Liver (tissue), 9 donors: ENCODE results near the gene TBC1D16. TPM values are rescaled to one million over a fixed set of nuclear protein-coding genes. Genes with fewer than 3 reads are reported as not detected.
A peak's percentile ranks its signal among the peaks of the same experiment; 100 is the strongest.

ENCODE experiments used
- DNase-seq: peaks from one replicate; pipeline ENCODE4 v3.0.0-alpha.2; 2017; ENCODE audit warnings: low spot score
- H3K27ac ChIP-seq, 2 donors: one replicate each; pipeline ENCODE4 v1.7.0; 2013; ENCODE audit warnings: inconsistent platforms in 2 of 2, low read length in 2 of 2, control low read depth in 1 of 2, low read depth in 1 of 2, mild to moderate bottlenecking in 1 of 2
- H3K27me3 ChIP-seq, 4 donors: one replicate each; pipeline versions ENCODE4 v1.6.1 to v1.7.0; 2013; ENCODE audit warnings: low read length in 3 of 4, inconsistent platforms in 1 of 4, mild to moderate bottlenecking in 1 of 4, moderate library complexity in 1 of 4; ENCODE audit not compliant: control insufficient read depth in 4 of 4, insufficient read depth in 4 of 4
- H3K36me3 ChIP-seq, 4 donors: one replicate each; pipeline versions ENCODE4 v1.6.1 to v1.7.0; 2013; ENCODE audit warnings: low read length in 3 of 4, mild to moderate bottlenecking in 3 of 4, low read depth in 1 of 4, moderate library complexity in 1 of 4; ENCODE audit not compliant: control insufficient read depth in 4 of 4, insufficient read depth in 3 of 4
- H3K4me1 ChIP-seq, 4 donors: one replicate each; pipeline versions ENCODE4 v1.6.1 to v1.7.0; 2013; ENCODE audit warnings: low read length in 3 of 4, mild to moderate bottlenecking in 3 of 4, moderate library complexity in 1 of 4; ENCODE audit not compliant: control insufficient read depth in 4 of 4, insufficient read depth in 4 of 4
- H3K4me3 ChIP-seq, 3 donors: one replicate each; pipeline versions ENCODE4 v1.6.1 to v1.7.0; 2013; ENCODE audit warnings: low read length in 3 of 3, control low read depth in 1 of 3, low read depth in 1 of 3, mild to moderate bottlenecking in 1 of 3
- H3K9ac ChIP-seq, 2 donors: one replicate each; pipeline ENCODE4 v1.7.0; 2013; ENCODE audit warnings: low read length in 2 of 2, mild to moderate bottlenecking in 2 of 2, moderate library complexity in 2 of 2, control low read depth in 1 of 2, low read depth in 1 of 2
- H3K9me3 ChIP-seq, 4 donors: one replicate each; pipeline versions ENCODE4 v1.6.1 to v1.7.0; 2013; ENCODE audit warnings: low read length in 3 of 4; ENCODE audit not compliant: control insufficient read depth in 4 of 4
- CTCF ChIP-seq: fragments of 150-350 bp; IDR thresholded peaks from 2 replicates; pipeline ENCODE4 v1.5.1; 2017; ENCODE audit warnings: improper control_type of control experiment, low read depth, low read length; ENCODE audit not compliant: missing input control
- FOXA1 ChIP-seq: IDR thresholded peaks from 2 replicates; pipeline ENCODE4 v1.6.1; 2016; ENCODE audit warnings: antibody characterized with exemption
- HNF4A ChIP-seq, 2 donors: conservative IDR thresholded peaks; 2 replicates each; pipeline ENCODE4 v1.6.1; 2016; ENCODE audit warnings: antibody characterized with exemption in 2 of 2, mild to moderate bottlenecking in 2 of 2
- JUND ChIP-seq, 2 donors: IDR thresholded peaks; 2 replicates each; pipeline ENCODE4 v1.6.1; 2016; ENCODE audit warnings: antibody characterized with exemption in 2 of 2
- RXRA ChIP-seq, 2 donors: IDR thresholded peaks; 2 replicates each; pipeline ENCODE4 v1.6.1; 2017 to 2018; ENCODE audit warnings: antibody characterized with exemption in 2 of 2, mild to moderate bottlenecking in 1 of 2
- SP1 ChIP-seq: IDR thresholded peaks from 2 replicates; pipeline ENCODE4 v1.6.1; 2018; ENCODE audit warnings: antibody characterized with exemption, mild to moderate bottlenecking
- TAF1 ChIP-seq: conservative IDR thresholded peaks from 2 replicates; pipeline ENCODE4 v1.6.1; 2016; ENCODE audit warnings: antibody characterized with exemption, mild to moderate bottlenecking
- YY1 ChIP-seq: IDR thresholded peaks from 2 replicates; pipeline ENCODE4 v1.6.1; 2016; ENCODE audit warnings: antibody characterized with exemption, mild to moderate bottlenecking
- WGBS: extraction: QIAGEN DNeasy Blood & Tissue Kit; methylation state at CpG from one replicate; pipeline ENCODE4 v1.1.7; 2013; 5-methylcytosine and 5-hydroxymethylcytosine counted together
- polyA plus RNA-seq, 2 donors: library from polyadenylated mRNA; stranded (reverse) in 1 of 2; unstranded in 1 of 2; fragments of 200-250 nt in 1 of 2; fragments of >200 nt in 1 of 2; fragmentation: Nextera tagmentation in 1 of 2; extraction: Ambion mirVana in 1 of 2; gene quantifications; one replicate each; pipeline versions ENCODE4 v1.2.1 to v1.2.3, GENCODE V29; 2013 to 2015
- total RNA-seq, 2 donors: library from RNA; depleted of rRNA; stranded (reverse); fragments of >200 nt; gene quantifications; one replicate each; pipeline ENCODE4 v1.2.3, GENCODE V29; 2014
- TF ChIP-seq, protein P1 (sequence below): IDR thresholded peaks from 2 replicates; pipeline ENCODE4 v1.6.1; 2016; ENCODE audit warnings: antibody characterized with exemption, mild to moderate bottlenecking
- TF ChIP-seq, protein P2 (sequence below): IDR thresholded peaks from 2 replicates; pipeline ENCODE4 v1.6.1; 2016; ENCODE audit warnings: antibody characterized with exemption
- donor health status: healthy.
- donor health status: healthy.
- donor health status: healthy.
- donor health status: healthy.
- donor health status: healthy.

Gene TBC1D16
- total and polyA plus RNA-seq, 4 donors: 3.4 to 29.5 (median 4.7) TPM

- no peak for DNase-seq
- no peaks in the 10 kb centered on the region for H3K27me3 ChIP-seq
- no peaks in the 10 kb centered on the region for H3K36me3 ChIP-seq
- no peak overlapping the region for H3K4me3 ChIP-seq
- H3K27ac ChIP-seq: no peak overlapping the region
- TF ChIP-seq RXRA (IDR thresholded peaks at IDR 0.05) (peak; percentile 44 to 45), SP1 (peak; percentile 37), HNF4A (conservative IDR thresholded peaks at IDR 0.05) (peak; percentile 13 to 47), JUND (IDR thresholded peaks at IDR 0.05) (peak in 1 of 2 donors; percentile 30), FOXA1 (no peak)
- TF ChIP-seq, protein P1, sequence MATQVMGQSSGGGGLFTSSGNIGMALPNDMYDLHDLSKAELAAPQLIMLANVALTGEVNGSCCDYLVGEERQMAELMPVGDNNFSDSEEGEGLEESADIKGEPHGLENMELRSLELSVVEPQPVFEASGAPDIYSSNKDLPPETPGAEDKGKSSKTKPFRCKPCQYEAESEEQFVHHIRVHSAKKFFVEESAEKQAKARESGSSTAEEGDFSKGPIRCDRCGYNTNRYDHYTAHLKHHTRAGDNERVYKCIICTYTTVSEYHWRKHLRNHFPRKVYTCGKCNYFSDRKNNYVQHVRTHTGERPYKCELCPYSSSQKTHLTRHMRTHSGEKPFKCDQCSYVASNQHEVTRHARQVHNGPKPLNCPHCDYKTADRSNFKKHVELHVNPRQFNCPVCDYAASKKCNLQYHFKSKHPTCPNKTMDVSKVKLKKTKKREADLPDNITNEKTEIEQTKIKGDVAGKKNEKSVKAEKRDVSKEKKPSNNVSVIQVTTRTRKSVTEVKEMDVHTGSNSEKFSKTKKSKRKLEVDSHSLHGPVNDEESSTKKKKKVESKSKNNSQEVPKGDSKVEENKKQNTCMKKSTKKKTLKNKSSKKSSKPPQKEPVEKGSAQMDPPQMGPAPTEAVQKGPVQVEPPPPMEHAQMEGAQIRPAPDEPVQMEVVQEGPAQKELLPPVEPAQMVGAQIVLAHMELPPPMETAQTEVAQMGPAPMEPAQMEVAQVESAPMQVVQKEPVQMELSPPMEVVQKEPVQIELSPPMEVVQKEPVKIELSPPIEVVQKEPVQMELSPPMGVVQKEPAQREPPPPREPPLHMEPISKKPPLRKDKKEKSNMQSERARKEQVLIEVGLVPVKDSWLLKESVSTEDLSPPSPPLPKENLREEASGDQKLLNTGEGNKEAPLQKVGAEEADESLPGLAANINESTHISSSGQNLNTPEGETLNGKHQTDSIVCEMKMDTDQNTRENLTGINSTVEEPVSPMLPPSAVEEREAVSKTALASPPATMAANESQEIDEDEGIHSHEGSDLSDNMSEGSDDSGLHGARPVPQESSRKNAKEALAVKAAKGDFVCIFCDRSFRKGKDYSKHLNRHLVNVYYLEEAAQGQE: peak; percentile 54
- 57% methylated on average over 10 of the region's 10 CpGs for WGBS
- no peaks in the 10 kb centered on the region for H3K9me3 ChIP-seq
- H3K4me1 ChIP-seq: peaks cover 34 to 77% (median 61%) of the 10 kb centered on the region in 4 donors
- H3K9ac ChIP-seq: no peak overlapping the region
Measured at GRCh38 chr17:80026359-80027042, 9.2 kb downstream of the TBC1D16 start.

DNA sequence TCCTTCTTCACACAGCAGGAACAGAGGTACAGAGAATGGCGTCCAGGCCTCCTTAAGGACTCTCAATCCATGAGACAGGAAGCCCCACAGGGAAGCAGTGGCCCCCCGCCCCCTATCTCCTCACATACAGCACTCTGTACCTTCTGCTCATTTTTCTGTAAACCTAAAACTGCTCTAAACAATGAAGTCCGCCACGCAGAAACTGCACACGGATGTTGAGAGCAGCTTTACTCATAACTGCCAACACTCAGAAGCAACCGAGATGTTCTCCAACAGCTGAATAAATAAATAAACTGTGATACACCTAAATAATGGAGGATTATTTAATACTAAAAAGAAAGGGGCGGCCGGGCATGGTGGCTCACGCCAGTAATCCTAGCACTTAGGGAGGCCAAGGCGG lies 9.9 kb downstream of the TBC1D16 start:
- 60% methylated on average over 10 of the region's 10 CpGs for WGBS
- TF ChIP-seq YY1 (peak; percentile 1), CTCF (no peak)
- DNase-seq: no peak
- H3K4me1 ChIP-seq: peaks cover 34 to 71% (median 55%) of the 10 kb centered on the region in 4 donors
- H3K9me3 ChIP-seq: no peaks in the 10 kb centered on the region
- H3K36me3 ChIP-seq: no peaks in the 10 kb centered on the region
- H3K27ac ChIP-seq: peak overlapping the region; percentile 38 to 58
- H3K9ac ChIP-seq: no peak overlapping the region
- no peaks in the 10 kb centered on the region for H3K27me3 ChIP-seq
- peak overlapping the region in 1 of 3 donors; percentile 11 for H3K4me3 ChIP-seq

DNA sequence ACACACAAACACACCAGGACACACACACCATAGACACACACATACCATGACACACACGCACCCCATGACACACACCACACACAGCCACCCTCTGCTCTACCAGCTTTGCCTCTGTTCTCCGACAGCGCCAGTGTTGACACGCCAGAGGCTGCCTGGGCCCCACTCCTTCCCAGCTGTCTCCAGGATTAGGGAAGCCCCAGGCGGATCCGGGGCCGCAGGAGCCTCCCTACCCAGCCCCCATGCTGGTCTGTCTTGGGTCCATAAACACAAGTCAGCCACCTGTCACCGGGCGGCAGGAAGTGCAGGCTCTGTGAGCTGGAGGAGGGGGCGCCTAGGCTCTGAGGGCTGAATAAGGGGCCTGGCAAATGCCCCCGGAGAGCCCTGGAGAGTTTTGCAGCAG lies 10.5 kb downstream of the TBC1D16 start:
- no peak for TF ChIP-seq RXRA (IDR thresholded peaks at IDR 0.05)
- TF ChIP-seq, protein P2, sequence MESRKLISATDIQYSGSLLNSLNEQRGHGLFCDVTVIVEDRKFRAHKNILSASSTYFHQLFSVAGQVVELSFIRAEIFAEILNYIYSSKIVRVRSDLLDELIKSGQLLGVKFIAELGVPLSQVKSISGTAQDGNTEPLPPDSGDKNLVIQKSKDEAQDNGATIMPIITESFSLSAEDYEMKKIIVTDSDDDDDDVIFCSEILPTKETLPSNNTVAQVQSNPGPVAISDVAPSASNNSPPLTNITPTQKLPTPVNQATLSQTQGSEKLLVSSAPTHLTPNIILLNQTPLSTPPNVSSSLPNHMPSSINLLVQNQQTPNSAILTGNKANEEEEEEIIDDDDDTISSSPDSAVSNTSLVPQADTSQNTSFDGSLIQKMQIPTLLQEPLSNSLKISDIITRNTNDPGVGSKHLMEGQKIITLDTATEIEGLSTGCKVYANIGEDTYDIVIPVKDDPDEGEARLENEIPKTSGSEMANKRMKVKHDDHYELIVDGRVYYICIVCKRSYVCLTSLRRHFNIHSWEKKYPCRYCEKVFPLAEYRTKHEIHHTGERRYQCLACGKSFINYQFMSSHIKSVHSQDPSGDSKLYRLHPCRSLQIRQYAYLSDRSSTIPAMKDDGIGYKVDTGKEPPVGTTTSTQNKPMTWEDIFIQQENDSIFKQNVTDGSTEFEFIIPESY: no peak
- no peak for TF ChIP-seq TAF1
- H3K36me3 ChIP-seq: no peaks in the 10 kb centered on the region
- WGBS: 46% methylated on average over 11 of the region's 11 CpGs
- no peaks in the 10 kb centered on the region for H3K9me3 ChIP-seq
- H3K9ac ChIP-seq: no peak overlapping the region
- H3K4me3 ChIP-seq: no peak overlapping the region
- H3K4me1 ChIP-seq: peaks cover 29 to 69% (median 51%) of the 10 kb centered on the region in 4 donors
- DNase-seq: no peak
- H3K27ac ChIP-seq: peak overlapping the region; percentile 38 to 58
- no peaks in the 10 kb centered on the region for H3K27me3 ChIP-seq
